IMR-90 (cell line): ENCODE measurements around the gene COL4A2. TPM values are rescaled to one million over a fixed set of nuclear protein-coding genes. Genes with fewer than 3 reads are reported as not detected.
A peak's percentile ranks its signal among the peaks of the same experiment; 100 is the strongest.

ENCODE experiments used
- ATAC-seq: fragments of 200-7000 bp; cut with Tn5 transposase; 2 replicates; pipeline ENCODE4 v1.9.1; 2020; ENCODE audit warnings: low read depth, mild to moderate bottlenecking, moderate library complexity
- BruUV-seq: library from RNA; stranded (reverse); fragments of 400-500 nt; replicated peaks from 2 replicates; lab custom pipeline; 2021; lab: Mats Ljungman, UMichigan
- CTCF ChIA-PET: fragments of 300-600 bp; formaldehyde crosslinking; extraction: SDS; loops from one replicate; lab custom pipeline; 2021; ENCODE audit warnings: antibody characterized with exemption; lab: Yijun Ruan, JAX
- POLR2A ChIA-PET: fragments of 300-600 bp; sonication (Branson Sonifier 250); formaldehyde crosslinking; loops from one replicate; lab custom pipeline; 2022; ENCODE audit warnings: antibody characterized with exemption; ENCODE audit not compliant: unreplicated experiment; lab: Charles Lee
- DNase-seq: peaks from one replicate; pipeline ENCODE4 v3.0.0; 2013
- H2AFZ ChIP-seq: replicated peaks from 2 replicates; pipeline ENCODE3; 2013; ENCODE audit warnings: low read length, mild to moderate bottlenecking; ENCODE audit not compliant: poor library complexity
- H2AK5ac ChIP-seq: 2 replicates; pipeline ENCODE4 v1.6.1; 2013; ENCODE audit warnings: low read depth, low read length, inconsistent platforms
- H2AK9ac ChIP-seq: replicated peaks from 2 replicates; pipeline ENCODE3; 2013; ENCODE audit warnings: mild to moderate bottlenecking, low read depth, low read length, moderate library complexity; ENCODE audit not compliant: poor library complexity
- H2BK120ac ChIP-seq: 2 replicates; pipeline ENCODE4 v1.6.1; 2013; ENCODE audit warnings: low read depth, low read length, inconsistent platforms
- H2BK15ac ChIP-seq: 3 replicates; pipeline ENCODE4 v1.6.1; 2013; ENCODE audit warnings: low read depth, low read length, inconsistent platforms
- H2BK20ac ChIP-seq: 2 replicates; pipeline ENCODE4 v1.6.1; 2013; ENCODE audit warnings: low read depth, mild to moderate bottlenecking, inconsistent platforms, low read length, moderate library complexity
- H2BK5ac ChIP-seq: 2 replicates; pipeline ENCODE4 v1.6.1; 2013; ENCODE audit warnings: mild to moderate bottlenecking, low read depth, low read length, inconsistent platforms; ENCODE audit not compliant: poor library complexity, severe bottlenecking
- H3K14ac ChIP-seq: replicated peaks from 2 replicates; pipeline ENCODE4 v1.6.1; 2013; ENCODE audit warnings: low read depth, low read length, inconsistent platforms
- H3K18ac ChIP-seq: 2 replicates; pipeline ENCODE4 v1.6.1; 2013; ENCODE audit warnings: low read depth, low read length, control low read depth
- H3K23ac ChIP-seq: 2 replicates; pipeline ENCODE4 v1.6.1; 2013; ENCODE audit warnings: low read depth, low read length, inconsistent platforms
- H3K27ac ChIP-seq: 2 replicates; pipeline ENCODE4 v1.5.1; 2013; ENCODE audit warnings: mild to moderate bottlenecking, control low read depth, low read length; ENCODE audit not compliant: insufficient read depth
- H3K27me3 ChIP-seq: 2 replicates; pipeline ENCODE4 v1.6.1; 2013; ENCODE audit warnings: low read length; ENCODE audit not compliant: control insufficient read depth, insufficient read depth
- H3K36me3 ChIP-seq: 2 replicates; pipeline ENCODE4 v1.6.1; 2013; ENCODE audit warnings: low read length, mixed read lengths; ENCODE audit not compliant: control insufficient read depth, insufficient read depth
- H3K4ac ChIP-seq: 2 replicates; pipeline ENCODE4 v1.6.1; 2013; ENCODE audit warnings: low read depth, low read length, inconsistent platforms
- H3K4me1 ChIP-seq: 2 replicates; pipeline ENCODE4 v1.6.1; 2013; ENCODE audit warnings: low read length, mixed read lengths; ENCODE audit not compliant: control insufficient read depth, insufficient read depth
- H3K4me2 ChIP-seq: 2 replicates; pipeline ENCODE4 v1.6.1; 2013; ENCODE audit warnings: low read depth, mild to moderate bottlenecking, control low read depth, low read length, moderate library complexity
- H3K4me3 ChIP-seq: 2 replicates; pipeline ENCODE4 v1.5.1; 2013; ENCODE audit warnings: low read depth, mild to moderate bottlenecking, control low read depth, low read length, moderate library complexity; ENCODE audit not compliant: insufficient read depth
- H3K56ac ChIP-seq: 2 replicates; pipeline ENCODE4 v1.6.1; 2013; ENCODE audit warnings: low read length, inconsistent platforms; ENCODE audit not compliant: insufficient read depth; ENCODE audit errors: extremely low read depth
- H3K79me1 ChIP-seq, 2 experiments: 2 replicates each; pipeline ENCODE4 v1.6.1; 2013; ENCODE audit warnings: low read length in 2 of 2, inconsistent platforms in 1 of 2, low read depth in 1 of 2
- H3K9ac ChIP-seq: 2 replicates; pipeline ENCODE4 v1.6.1; 2013; ENCODE audit warnings: low read depth, low read length, control low read depth
- H3K9me1 ChIP-seq: 2 replicates; pipeline ENCODE4 v1.6.1; 2013; ENCODE audit warnings: low read length, inconsistent platforms; ENCODE audit not compliant: insufficient read depth
- H3K9me3 ChIP-seq: 2 replicates; pipeline ENCODE4 v1.6.1; 2013; ENCODE audit warnings: low read length; ENCODE audit not compliant: control insufficient read depth, insufficient read depth
- H4K20me1 ChIP-seq: 2 replicates; pipeline ENCODE4 v1.6.1; 2013; ENCODE audit warnings: low read length, inconsistent platforms; ENCODE audit not compliant: insufficient read depth
- H4K5ac ChIP-seq: 2 replicates; pipeline ENCODE4 v1.6.1; 2013; ENCODE audit warnings: mild to moderate bottlenecking, low read depth, low read length, control low read depth
- H4K8ac ChIP-seq, 2 experiments: 2 replicates each; pipeline ENCODE4 v1.6.1; 2013; ENCODE audit warnings: low read depth in 2 of 2, low read length in 2 of 2, control low read depth in 1 of 2, inconsistent platforms in 1 of 2
- H4K91ac ChIP-seq: 2 replicates; pipeline ENCODE4 v1.6.1; 2013; ENCODE audit warnings: low read depth, low read length, inconsistent platforms; ENCODE audit not compliant: insufficient read depth
- BHLHE40 ChIP-seq: fragments of 150-350 bp; IDR thresholded peaks from 2 replicates; pipeline ENCODE4 v1.6.1; 2016; ENCODE audit warnings: mild to moderate bottlenecking, low read depth, low read length
- CEBPB ChIP-seq: IDR thresholded peaks from 2 replicates; pipeline ENCODE4 v1.6.1; 2012; ENCODE audit warnings: low read depth, low read length, improper control_type of control experiment
- CHD1 ChIP-seq: IDR thresholded peaks from 2 replicates; pipeline ENCODE4 v1.6.1; 2012; ENCODE audit warnings: low read depth, low read length, improper control_type of control experiment
- FOS ChIP-seq: fragments of 150-350 bp; IDR thresholded peaks from 2 replicates; pipeline ENCODE4 v1.6.1; 2016; ENCODE audit warnings: low read depth, low read length
- MAFK ChIP-seq: IDR thresholded peaks from 2 replicates; pipeline ENCODE4 v1.6.1; 2012; ENCODE audit warnings: low read depth, low read length, improper control_type of control experiment
- MAZ ChIP-seq: IDR thresholded peaks from 2 replicates; pipeline ENCODE4 v1.6.1; 2012; ENCODE audit warnings: low read depth, mild to moderate bottlenecking, low read length, improper control_type of control experiment, moderate library complexity, borderline replicate concordance
- MXI1 ChIP-seq: IDR thresholded peaks from 2 replicates; pipeline ENCODE4 v1.6.1; 2012; ENCODE audit warnings: low read depth, mild to moderate bottlenecking, low read length, moderate library complexity, borderline replicate concordance
- NFE2L2 ChIP-seq: fragments of 150-350 bp; IDR thresholded peaks from 2 replicates; pipeline ENCODE4 v1.6.1; 2016; ENCODE audit warnings: low read depth, mild to moderate bottlenecking, low read length
- POLR2A ChIP-seq: IDR thresholded peaks from 2 replicates; pipeline ENCODE4 v1.6.1; 2012; ENCODE audit warnings: mild to moderate bottlenecking, low read depth, low read length
- RAD21 ChIP-seq: IDR thresholded peaks from 2 replicates; pipeline ENCODE4 v1.6.1; 2012; ENCODE audit warnings: low read length, improper control_type of control experiment
- RFX5 ChIP-seq: IDR thresholded peaks from 2 replicates; pipeline ENCODE4 v1.8.0; 2012; ENCODE audit warnings: low read depth, mild to moderate bottlenecking, low read length, moderate library complexity
- SMC3 ChIP-seq: fragments of 150-350 bp; IDR thresholded peaks from 2 replicates; pipeline ENCODE4 v1.6.1; 2016; ENCODE audit warnings: low read depth, mild to moderate bottlenecking, antibody characterized with exemption, low read length, moderate library complexity
- WGBS, 2 experiments: methylation state at CpG; one replicate each; pipeline versions ENCODE4 v1.1.5 to v1.1.7; 2013; ENCODE audit warnings: missing lambda C conversion rate in 2 of 2; ENCODE audit not compliant: insufficient read length in 1 of 2; ENCODE audit errors: extremely low coverage in 2 of 2; 5-methylcytosine and 5-hydroxymethylcytosine counted together
- dilution Hi-C: fragments of 300-500 bp; cut with HindIII; formaldehyde crosslinking; loops from one replicate; pipeline ENCODE4 v1.14.3; 2018; ENCODE audit warnings: low sequenced_read_pairs; ENCODE audit not compliant: unreplicated experiment
- in situ Hi-C: fragments of 300-500 bp; cut with MboI; formaldehyde crosslinking; loops from 3 replicates; pipeline ENCODE4 v1.14.3; 2019; ENCODE audit warnings: low sequenced_read_pairs, inconsistent platforms, mixed read lengths
- intact Hi-C: fragments of 100-400 bp; cut with micrococcal nuclease; formaldehyde crosslinking; loops from 2 replicates; pipeline ENCODE4 v1.10.0; 2022
- polyA plus RNA-seq, 3 experiments: library from polyadenylated mRNA; depleted of rRNA; stranded (reverse); fragments of >200 nt; gene quantifications; 2 replicates each; pipeline ENCODE4 v1.2.3, GENCODE V29; 2012; ENCODE audit warnings: low replicate concordance in 1 of 3
- total RNA-seq: library from RNA; depleted of rRNA; stranded (reverse); fragments of >200 nt; gene quantifications from 2 replicates; pipeline ENCODE4 v1.2.3, GENCODE V29; 2012
- TF ChIP-seq, protein P1 (sequence below): fragments of 150-350 bp; IDR thresholded peaks from 2 replicates; pipeline ENCODE4 v1.6.1; 2017; ENCODE audit warnings: mild to moderate bottlenecking, antibody characterized with exemption, low read length, low read depth
- TF ChIP-seq, protein P2 (sequence below): fragments of 150-350 bp; IDR thresholded peaks from 2 replicates; pipeline ENCODE4 v1.6.1; 2016; ENCODE audit warnings: low read depth, mild to moderate bottlenecking, low read length, moderate library complexity, borderline replicate concordance

Gene COL4A2
- total and polyA plus RNA-seq, 2 of the 4 experiments (the other 2 are of a cell fraction), result 90.7 to 457 TPM

DNA sequence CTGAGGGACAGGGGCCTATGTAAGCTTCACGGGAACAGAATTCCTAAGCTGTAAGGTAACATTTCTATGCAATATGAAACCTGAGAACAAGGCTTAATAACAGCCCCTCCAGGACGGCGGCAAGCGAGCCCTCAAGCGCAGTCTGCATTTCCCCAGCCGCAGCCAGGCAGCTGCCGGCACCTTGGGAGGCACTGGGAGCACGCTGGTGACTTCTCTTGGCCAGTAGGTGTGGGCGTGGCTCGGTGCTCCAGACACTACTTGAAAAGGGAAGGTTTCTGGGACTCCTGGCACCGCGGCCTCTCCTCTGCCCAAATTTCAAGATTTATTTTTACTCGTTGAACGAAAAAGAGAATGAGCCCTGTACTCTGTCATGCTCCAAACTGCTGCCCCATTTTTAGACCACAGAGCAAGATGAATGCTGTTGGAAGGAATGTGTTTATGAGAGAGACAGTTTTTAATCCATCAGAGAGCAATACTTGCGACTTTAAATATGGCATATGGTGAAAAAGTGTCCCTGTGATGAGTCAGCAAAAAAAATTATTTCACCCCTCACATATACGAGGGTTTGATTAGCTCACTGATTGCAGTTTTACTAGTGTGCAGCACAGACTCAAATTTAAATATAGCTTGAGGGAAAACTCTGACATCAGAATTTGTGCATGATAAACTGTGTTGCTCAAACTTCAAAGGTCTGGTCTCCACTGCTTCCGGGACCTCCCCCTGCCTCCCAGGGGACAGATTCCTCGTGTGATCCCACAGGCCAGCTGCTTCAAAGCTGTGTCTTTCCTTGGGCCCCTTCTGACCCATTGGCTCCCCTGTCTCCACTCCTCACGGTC lies 81.2 kb downstream of the COL4A2 start:
- Histone ChIP-seq H3K4me3 (no peak overlapping the region), H2AK9ac (peak overlapping the region; percentile 69), H2BK5ac (peak overlapping the region; percentile 94), H4K91ac (peak overlapping the region; percentile 99), H3K36me3 (peaks cover 14% of the 10 kb centered on the region), H3K9me3 (no peaks in the 10 kb centered on the region), H2BK15ac (peak overlapping the region; percentile 97), H3K4me2 (peak overlapping the region; percentile 22), H3K27ac (peak overlapping the region; percentile 86), H3K4ac (peak overlapping the region; percentile 98), H3K14ac (peak overlapping the region; percentile 97), H3K18ac (peak overlapping the region; percentile 76), H3K9ac (peak overlapping the region; percentile 80), H3K9me1 (peaks cover 28% of the 10 kb centered on the region), H2BK20ac (peak overlapping the region; percentile 97), H3K27me3 (no peaks in the 10 kb centered on the region), H4K20me1 (peaks cover 8% of the 10 kb centered on the region), H3K56ac (peak overlapping the region; percentile 96), H3K23ac (peak overlapping the region; percentile 96), H2AFZ (peak overlapping the region; percentile 71), H3K4me1 (peaks cover 35% of the 10 kb centered on the region), H2BK120ac (peak overlapping the region; percentile 98), H3K79me1 (peaks cover 31 to 76% of the 10 kb centered on the region in 2 experiments), H4K8ac (peak overlapping the region; percentile 95 to 98), H2AK5ac (peak overlapping the region; percentile 100), H4K5ac (peak overlapping the region; percentile 89)
- intact Hi-C loops (no loop called here), in situ Hi-C loops (no loop called here), dilution Hi-C loops (no loop called here)
- DNase-seq, result peak; percentile 83
- POLR2A ChIA-PET, result interaction anchor here (0.9 kb wide), 1 partner anchor 47 kb away, joined by 3 read pairs; no protein-coding TSS in a partner anchor
- peak; percentile 51 for ATAC-seq
- CTCF ChIA-PET, result no interaction called here
- no TSS peak for BruUV-seq
- WGBS, 2 experiments, result 18% methylated on average over 6 of the region's 19 CpGs; no CpG with 5 or more reads in 1 of the 2 experiments
- 0 out of 2 replicates have a peak, but pooled peaks have one; percentile 5 for TF ChIP-seq SMC3
- TF ChIP-seq RFX5, result no peak
- TF ChIP-seq, protein P1, sequence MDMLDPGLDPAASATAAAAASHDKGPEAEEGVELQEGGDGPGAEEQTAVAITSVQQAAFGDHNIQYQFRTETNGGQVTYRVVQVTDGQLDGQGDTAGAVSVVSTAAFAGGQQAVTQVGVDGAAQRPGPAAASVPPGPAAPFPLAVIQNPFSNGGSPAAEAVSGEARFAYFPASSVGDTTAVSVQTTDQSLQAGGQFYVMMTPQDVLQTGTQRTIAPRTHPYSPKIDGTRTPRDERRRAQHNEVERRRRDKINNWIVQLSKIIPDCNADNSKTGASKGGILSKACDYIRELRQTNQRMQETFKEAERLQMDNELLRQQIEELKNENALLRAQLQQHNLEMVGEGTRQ, result no peak
- TF ChIP-seq CEBPB, result peak; percentile 75
- peak; percentile 75; the same call in 1 of the 2 replicates for TF ChIP-seq POLR2A
- TF ChIP-seq, protein P2, sequence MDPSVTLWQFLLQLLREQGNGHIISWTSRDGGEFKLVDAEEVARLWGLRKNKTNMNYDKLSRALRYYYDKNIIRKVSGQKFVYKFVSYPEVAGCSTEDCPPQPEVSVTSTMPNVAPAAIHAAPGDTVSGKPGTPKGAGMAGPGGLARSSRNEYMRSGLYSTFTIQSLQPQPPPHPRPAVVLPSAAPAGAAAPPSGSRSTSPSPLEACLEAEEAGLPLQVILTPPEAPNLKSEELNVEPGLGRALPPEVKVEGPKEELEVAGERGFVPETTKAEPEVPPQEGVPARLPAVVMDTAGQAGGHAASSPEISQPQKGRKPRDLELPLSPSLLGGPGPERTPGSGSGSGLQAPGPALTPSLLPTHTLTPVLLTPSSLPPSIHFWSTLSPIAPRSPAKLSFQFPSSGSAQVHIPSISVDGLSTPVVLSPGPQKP, result no peak
- TF ChIP-seq MAFK, result peak; percentile 100
- peak; percentile 2; the same call in 1 of the 2 replicates for TF ChIP-seq BHLHE40
- no peak for TF ChIP-seq MAZ
- TF ChIP-seq RAD21, result peak; percentile 2; the same call in 1 of the 2 replicates
- TF ChIP-seq MXI1, result no peak
- no peak for TF ChIP-seq FOS
- TF ChIP-seq NFE2L2, result peak; percentile 95
- TF ChIP-seq CHD1, result peak; percentile 44; the same call in 1 of the 2 replicates
